Body of pancreas (tissue), 4 donors: ENCODE data around the gene RAMP3. TPM values are rescaled to one million over a fixed set of nuclear protein-coding genes. Genes with fewer than 3 reads are reported as not detected.
"Not testable (repeated sequence)": the region's sequence is repeated elsewhere in the genome, so short reads cannot be mapped to it uniquely, and the experiment has no call there.

Source experiments
- ATAC-seq: fragments of 150-250 bp; one replicate; pipeline ENCODE4 v1.9.1; 2016
- DNase-seq, 4 donors: peaks; one replicate each; pipeline ENCODE4 v3.0.0-alpha.2; 2019
- H3K27ac ChIP-seq, 4 donors: fragments of 200-600 bp; sonication (generic); 1 replicate in 3 of 4; 2 replicates in 1 of 4; pipeline versions ENCODE4 v1.5.1 to v1.6.1; 2016 to 2019; ENCODE audit warnings: mild to moderate bottlenecking in 1 of 4, mixed read lengths in 1 of 4, moderate library complexity in 1 of 4
- H3K27me3 ChIP-seq, 2 donors: fragments of 200-600 bp; sonication (generic); one replicate each; pipeline ENCODE4 v1.6.0; 2016; ENCODE audit warnings: mild to moderate bottlenecking in 1 of 2
- H3K36me3 ChIP-seq, 2 donors: fragments of 200-600 bp; sonication (generic); replicated peaks in 1 of 2; 2 replicates each; pipeline ENCODE4 v1.5.1; 2016; ENCODE audit warnings: low read depth in 2 of 2; ENCODE audit not compliant: insufficient read depth in 1 of 2
- H3K4me1 ChIP-seq: fragments of 200-600 bp; sonication (generic); one replicate; pipeline ENCODE4 v1.6.0; 2016
- H3K4me3 ChIP-seq, 2 donors: fragments of 200-600 bp; sonication (generic); 1 replicate in 1 of 2; 2 replicates in 1 of 2; pipeline ENCODE4 v1.5.1; 2016 to 2019
- H3K9me3 ChIP-seq, 3 donors: fragments of 200-600 bp; sonication (generic); 1 replicate in 2 of 3; 2 replicates in 1 of 3; pipeline ENCODE4 v1.5.1; 2016
- POLR2A ChIP-seq, 3 donors: fragments of 450-650 bp; IDR thresholded peaks; one replicate each; pipeline ENCODE4 v1.6.1; 2016; ENCODE audit warnings: antibody characterized with exemption in 3 of 3, mild to moderate bottlenecking in 2 of 3
- WGBS, 2 donors: methylation state at CpG; one replicate each; pipeline ENCODE4 v1.1.5; 2017; 5-methylcytosine and 5-hydroxymethylcytosine counted together
- intact Hi-C: fragments of 100-400 bp; cut with DNase I; formaldehyde crosslinking; loops from one replicate; pipeline ENCODE4 v1.15.1; 2023
- total RNA-seq, 2 donors: library from RNA; depleted of rRNA; stranded (reverse); fragments of >200 nt; gene quantifications; one replicate each; pipeline ENCODE4 v1.1.0, GENCODE V29; 2016
- TF ChIP-seq, protein P1 (sequence below), 7 experiments: fragments of 450-650 bp in 4 of 7; fragments of 200-600 bp in 3 of 7; sonication (generic) in 3 of 7; IDR thresholded peaks; one replicate each; pipeline ENCODE4 v1.5.1; 2016 to 2019; ENCODE audit warnings: antibody characterized with exemption in 7 of 7

Gene RAMP3
- total RNA-seq, 2 donors from 2014 or later: 14.0 to 23.1 TPM

DNA sequence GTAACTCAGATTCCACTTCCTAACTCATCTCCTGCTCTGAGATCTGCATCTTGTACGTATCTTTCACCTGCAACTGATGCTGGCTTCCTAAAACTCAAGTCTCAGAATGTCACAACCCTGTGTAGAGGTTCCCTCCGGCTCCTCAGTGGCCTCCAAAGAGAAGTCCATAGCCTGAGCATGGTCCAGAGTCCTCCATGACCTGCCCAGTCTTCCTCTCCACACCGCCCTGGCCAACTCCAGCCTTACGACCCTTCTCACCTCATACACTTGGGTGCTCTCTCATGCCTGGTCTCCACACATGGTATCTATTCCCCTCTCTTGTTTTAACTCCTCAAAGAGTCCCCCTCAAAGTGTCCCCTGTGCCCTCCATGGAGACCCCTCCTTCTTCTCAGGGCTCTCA, 41.9 kb downstream of the RAMP3 start:
- H3K4me3 ChIP-seq: no peak overlapping the region
- H3K36me3 ChIP-seq: no peaks in the 10 kb centered on the region
- H3K4me1 ChIP-seq: no peaks in the 10 kb centered on the region
- peak in 1 of 4 donors; percentile 0 for DNase-seq
- TF ChIP-seq POLR2A (IDR thresholded peaks at IDR 0.05): no peak
- TF ChIP-seq, protein P1, sequence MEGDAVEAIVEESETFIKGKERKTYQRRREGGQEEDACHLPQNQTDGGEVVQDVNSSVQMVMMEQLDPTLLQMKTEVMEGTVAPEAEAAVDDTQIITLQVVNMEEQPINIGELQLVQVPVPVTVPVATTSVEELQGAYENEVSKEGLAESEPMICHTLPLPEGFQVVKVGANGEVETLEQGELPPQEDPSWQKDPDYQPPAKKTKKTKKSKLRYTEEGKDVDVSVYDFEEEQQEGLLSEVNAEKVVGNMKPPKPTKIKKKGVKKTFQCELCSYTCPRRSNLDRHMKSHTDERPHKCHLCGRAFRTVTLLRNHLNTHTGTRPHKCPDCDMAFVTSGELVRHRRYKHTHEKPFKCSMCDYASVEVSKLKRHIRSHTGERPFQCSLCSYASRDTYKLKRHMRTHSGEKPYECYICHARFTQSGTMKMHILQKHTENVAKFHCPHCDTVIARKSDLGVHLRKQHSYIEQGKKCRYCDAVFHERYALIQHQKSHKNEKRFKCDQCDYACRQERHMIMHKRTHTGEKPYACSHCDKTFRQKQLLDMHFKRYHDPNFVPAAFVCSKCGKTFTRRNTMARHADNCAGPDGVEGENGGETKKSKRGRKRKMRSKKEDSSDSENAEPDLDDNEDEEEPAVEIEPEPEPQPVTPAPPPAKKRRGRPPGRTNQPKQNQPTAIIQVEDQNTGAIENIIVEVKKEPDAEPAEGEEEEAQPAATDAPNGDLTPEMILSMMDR (IDR thresholded peaks at IDR 0.05): no peak
- H3K27ac ChIP-seq: no peak overlapping the region
- WGBS, 2 donors: 74 to 80% methylated on average over 4 of the region's 4 CpGs
- H3K9me3 ChIP-seq: no peaks in the 10 kb centered on the region
- intact Hi-C loops: no loop called here
- no peaks in the 10 kb centered on the region for H3K27me3 ChIP-seq
- ATAC-seq: no peak

DNA sequence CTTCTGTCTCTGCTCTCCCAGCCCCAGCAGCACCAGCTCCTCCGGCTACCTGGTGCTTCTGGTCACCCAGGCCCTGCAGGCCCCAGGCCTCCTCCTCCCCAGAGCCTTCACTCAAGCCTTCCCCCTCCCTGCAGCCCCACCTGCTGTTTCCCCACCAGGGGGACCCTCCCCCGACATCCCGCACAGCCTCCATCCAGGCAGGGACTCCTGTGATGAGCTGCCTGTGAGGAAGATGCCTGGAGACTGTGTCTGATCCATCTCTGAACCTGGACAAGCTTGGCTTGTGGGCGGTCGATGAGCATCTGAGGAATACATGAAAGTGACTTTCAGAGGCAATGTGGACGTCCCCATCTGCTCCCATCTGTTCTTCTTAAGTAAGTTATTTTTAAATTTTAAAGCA, 45.0 kb downstream of the RAMP3 start:
- DNase-seq (no peak), ATAC-seq (no peak)
- Histone ChIP-seq H3K27ac (no peak overlapping the region), H3K4me3 (no peak overlapping the region), H3K4me1 (no peaks in the 10 kb centered on the region), H3K9me3 (no peaks in the 10 kb centered on the region), H3K27me3 (no peaks in the 10 kb centered on the region), H3K36me3 (no peaks in the 10 kb centered on the region)
- 75 to 83% methylated on average over 3 to 6 of the region's 6 CpGs for WGBS, 2 donors
- TF ChIP-seq POLR2A (IDR thresholded peaks at IDR 0.05): no peak
- TF ChIP-seq, protein P1 (IDR thresholded peaks at IDR 0.05): no peak
- intact Hi-C loops: no loop called here

DNA sequence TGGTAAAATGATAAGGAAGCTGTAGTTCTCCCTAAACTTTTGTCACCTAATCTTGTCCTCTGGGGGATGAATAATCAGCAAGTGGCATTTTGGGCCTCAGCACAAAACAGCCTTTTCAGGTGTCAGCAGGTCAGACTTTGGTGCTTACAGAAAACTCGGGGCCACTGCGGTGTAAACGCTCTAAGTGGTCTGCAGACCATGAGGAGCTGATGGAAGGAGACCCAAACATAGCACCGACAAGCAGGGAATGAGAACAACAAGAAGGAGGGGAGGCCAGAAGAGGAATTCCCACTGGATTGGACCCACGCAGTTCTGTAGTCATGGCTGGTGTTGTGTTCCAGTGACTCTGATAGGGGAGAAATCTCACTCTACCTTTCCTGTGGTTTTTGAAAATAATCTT, 45.4 kb downstream of the RAMP3 start:
- DNase-seq (peak in 1 of 4 donors; percentile 3), ATAC-seq (no peak)
- TF ChIP-seq, protein P1 (IDR thresholded peaks at IDR 0.05): no peak
- no peak for TF ChIP-seq POLR2A (IDR thresholded peaks at IDR 0.05)
- no peaks in the 10 kb centered on the region for H3K36me3 ChIP-seq
- H3K4me1 ChIP-seq: no peaks in the 10 kb centered on the region
- intact Hi-C loops: no loop called here
- no peak overlapping the region for H3K27ac ChIP-seq
- H3K4me3 ChIP-seq: no peak overlapping the region
- 64 to 71% methylated on average over 5 of the region's 5 CpGs for WGBS, 2 donors
- H3K9me3 ChIP-seq: no peaks in the 10 kb centered on the region
- H3K27me3 ChIP-seq: no peaks in the 10 kb centered on the region

DNA sequence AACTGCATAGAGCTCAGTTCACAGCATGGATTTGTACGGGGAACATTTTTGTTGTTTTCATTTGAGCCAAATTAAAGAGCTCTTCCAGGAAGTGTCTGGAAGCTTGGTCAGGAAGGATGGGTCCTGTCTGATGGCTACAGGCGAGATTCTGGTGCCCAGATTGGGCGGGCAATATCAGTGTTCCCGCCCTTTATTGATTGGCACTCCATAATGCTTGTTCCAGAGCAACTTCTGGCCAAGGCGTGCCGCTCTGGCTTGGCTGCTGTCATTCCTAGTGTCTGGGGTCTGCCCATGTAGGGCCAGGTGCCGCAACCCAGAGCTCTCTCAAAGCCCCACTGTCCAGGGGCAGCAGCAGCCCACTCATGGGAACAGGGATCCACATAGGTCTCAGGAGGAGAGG, 45.9 kb downstream of the RAMP3 start:
- Histone ChIP-seq H3K4me1 (no peaks in the 10 kb centered on the region), H3K9me3 (no peaks in the 10 kb centered on the region), H3K27me3 (no peaks in the 10 kb centered on the region), H3K4me3 (no peak overlapping the region), H3K27ac (no peak overlapping the region), H3K36me3 (no peaks in the 10 kb centered on the region)
- ATAC-seq: no peak
- DNase-seq: peak in 1 of 4 donors; percentile 1
- WGBS, 2 donors: 60 to 80% methylated on average over 6 to 7 of the region's 7 CpGs
- TF ChIP-seq, protein P1 (IDR thresholded peaks at IDR 0.05): no peak
- TF ChIP-seq POLR2A (IDR thresholded peaks at IDR 0.05): no peak
- intact Hi-C loops: no loop called here

DNA sequence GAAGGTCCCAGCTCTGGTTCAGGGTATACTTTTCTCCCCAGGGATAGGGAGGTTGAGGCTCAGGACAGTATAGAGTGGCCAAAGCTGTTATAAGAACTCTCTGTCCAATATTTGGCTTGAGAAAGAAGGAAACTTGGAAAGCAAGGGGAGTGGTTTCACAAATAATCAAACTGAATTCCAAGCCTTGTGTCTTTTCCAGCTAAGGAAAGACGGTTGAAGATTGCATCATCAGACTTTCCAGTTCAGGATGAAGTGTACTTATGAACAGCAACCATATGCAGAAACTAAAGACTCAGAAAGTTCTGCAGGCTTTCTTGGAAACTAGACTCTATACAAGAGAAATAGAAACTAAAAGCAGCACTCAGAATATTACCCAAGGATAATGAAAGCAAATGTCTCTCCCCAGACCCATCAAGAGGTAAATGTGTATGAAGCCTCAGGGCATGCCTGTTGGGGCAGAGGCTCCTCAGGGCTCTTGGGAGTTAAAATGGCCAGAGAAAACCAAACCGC, 46.4 kb downstream of the RAMP3 start:
- H3K9me3 ChIP-seq: no peaks in the 10 kb centered on the region
- H3K4me1 ChIP-seq: no peaks in the 10 kb centered on the region
- WGBS, 2 donors: 41 to 44% methylated on average over 2 of the region's 2 CpGs
- intact Hi-C loops: no loop called here
- DNase-seq (no peak), ATAC-seq (peak; percentile 63)
- H3K27ac ChIP-seq: no peak overlapping the region
- H3K4me3 ChIP-seq: no peak overlapping the region
- H3K27me3 ChIP-seq: no peaks in the 10 kb centered on the region
- H3K36me3 ChIP-seq: no peaks in the 10 kb centered on the region
- no peak for TF ChIP-seq POLR2A (IDR thresholded peaks at IDR 0.05)
- TF ChIP-seq, protein P1 (IDR thresholded peaks at IDR 0.05): no peak

DNA sequence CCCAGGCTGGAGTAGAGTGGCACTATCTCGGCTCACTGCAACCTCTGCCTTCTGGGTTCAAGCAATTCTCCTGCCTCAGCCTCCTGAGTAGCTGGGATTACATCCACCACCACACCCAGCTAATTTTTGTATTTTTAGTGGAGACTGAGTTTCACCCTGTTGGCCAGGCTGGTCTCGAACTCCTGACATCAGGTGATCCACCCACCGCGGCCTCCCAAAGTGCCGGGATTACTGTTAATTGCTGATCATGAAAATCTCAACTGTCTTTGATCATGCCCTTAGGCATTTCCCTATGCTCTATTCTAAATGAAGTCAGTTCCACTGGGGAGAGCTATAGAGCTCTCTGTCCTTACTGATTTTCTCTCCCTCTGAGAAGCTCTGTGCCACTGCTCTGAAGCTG, 48.7 kb downstream of the RAMP3 start:
- ATAC-seq, H3K4me1 ChIP-seq, H3K27me3 ChIP-seq, intact Hi-C loops, H3K4me3 ChIP-seq, H3K36me3 ChIP-seq, H3K9me3 ChIP-seq, DNase-seq, H3K27ac ChIP-seq: not testable (repeated sequence)
- 79 to 83% methylated on average over 5 of the region's 5 CpGs for WGBS, 2 donors

DNA sequence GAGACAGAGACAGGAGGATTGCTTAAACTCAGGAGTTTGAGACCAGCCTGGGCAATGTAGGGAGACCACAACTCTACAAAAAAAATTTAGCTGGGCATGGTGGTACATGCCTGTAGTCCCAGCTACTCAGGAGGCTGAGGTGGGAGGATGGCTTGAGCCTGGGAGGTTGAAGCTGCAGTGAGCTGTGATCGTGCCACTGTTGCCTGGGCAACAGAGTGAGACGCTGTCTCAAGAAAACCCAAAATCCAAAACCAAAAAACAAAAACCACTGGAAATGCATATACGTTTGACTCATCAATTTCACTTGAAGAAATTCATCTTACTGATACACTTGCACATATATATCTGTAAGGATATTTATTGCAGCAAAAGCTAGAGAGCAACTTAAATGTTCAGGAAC, 52.3 kb downstream of the RAMP3 start:
- H3K27me3 ChIP-seq, H3K4me3 ChIP-seq, H3K4me1 ChIP-seq, ATAC-seq, H3K36me3 ChIP-seq, H3K9me3 ChIP-seq, DNase-seq, intact Hi-C loops, H3K27ac ChIP-seq: not testable (repeated sequence)
- WGBS, 2 donors: 64 to 73% methylated on average over 3 of the region's 3 CpGs
